GM12801 (cell line): ENCODE data around the gene GPR137B.

Experiments
- CTCF ChIP-seq: IDR thresholded peaks from one replicate; pipeline ENCODE4 v1.5.1; 2011; ENCODE audit warnings: control low read depth; ENCODE audit not compliant: insufficient read length; ENCODE audit errors: extremely low read depth

Gene GPR137B

GRCh38 chr1:236155399-236155767, 13.0 kb downstream of the GPR137B start:
- TF ChIP-seq CTCF, result no peak

- no peak for TF ChIP-seq CTCF
These were observed 13.6 kb downstream of the GPR137B start for GRCh38 chr1:236155841-236156503.

- no peak for TF ChIP-seq CTCF
These were observed 14.3 kb downstream of the GPR137B start for GRCh38 chr1:236156512-236157208.

- TF ChIP-seq CTCF, result no peak
These were observed 16.4 kb downstream of the GPR137B start for GRCh38 chr1:236158719-236159118.

- no peak for TF ChIP-seq CTCF
These were observed 17.6 kb downstream of the GPR137B start for GRCh38 chr1:236159704-236160539.

GRCh38 chr1:236160540-236161127, 18.3 kb downstream of the GPR137B start:
- TF ChIP-seq CTCF, result no peak

- TF ChIP-seq CTCF, result no peak
These were observed 18.9 kb downstream of the GPR137B start for GRCh38 chr1:236161230-236161629.
